Keratinocyte (primary cell): Measurements from ENCODE around the gene NFASC. TPM values are rescaled to one million over a fixed set of nuclear protein-coding genes. Genes with fewer than 3 reads are reported as not detected.

Experiments
- DNase-seq: peaks from one replicate; pipeline ENCODE4 v3.0.0-alpha.2; 2011; ENCODE audit warnings: low read depth, missing footprints, low spot score
- FAIRE-seq: peaks from 2 replicates; lab custom pipeline; 2011; peaks lifted over from hg19 to GRCh38; lab: Jason Lieb, UNC
- H2AFZ ChIP-seq: 2 replicates; pipeline ENCODE4 v1.6.0; 2012; ENCODE audit warnings: low read length, control low read depth, inconsistent platforms; ENCODE audit not compliant: control insufficient read depth
- H3K27ac ChIP-seq: 2 replicates; pipeline ENCODE4 v1.5.1; 2011; ENCODE audit warnings: low read length; ENCODE audit not compliant: control insufficient read depth, insufficient read depth
- H3K27me3 ChIP-seq: 3 replicates; pipeline ENCODE4 v1.6.0; 2011; ENCODE audit warnings: low read length; ENCODE audit not compliant: control insufficient read depth, insufficient read depth; ENCODE audit errors: extremely low read depth
- H3K36me3 ChIP-seq, 2 experiments: 2 replicates in 1 of 2; 3 replicates in 1 of 2; pipeline ENCODE4 v1.5.1; 2011; ENCODE audit warnings: low read length in 2 of 2, mild to moderate bottlenecking in 1 of 2; ENCODE audit not compliant: control insufficient read depth in 2 of 2, insufficient read depth in 2 of 2; ENCODE audit errors: extremely low read depth in 1 of 2
- H3K4me1 ChIP-seq: 3 replicates; pipeline ENCODE4 v1.5.1; 2011; ENCODE audit warnings: low read length; ENCODE audit not compliant: control insufficient read depth, insufficient read depth; ENCODE audit errors: extremely low read depth
- H3K4me2 ChIP-seq: 3 replicates; pipeline ENCODE4 v1.6.0; 2011; ENCODE audit warnings: low read depth, low read length; ENCODE audit not compliant: control insufficient read depth, insufficient read depth; ENCODE audit errors: extremely low read depth
- H3K4me3 ChIP-seq, 3 experiments: fragments of 200-600 bp in 1 of 3; sonication (generic) in 1 of 3; 2 replicates in 2 of 3; 3 replicates in 1 of 3; pipeline ENCODE4 v1.5.1; 2011 to 2016; ENCODE audit warnings: low read length in 3 of 3, mild to moderate bottlenecking in 3 of 3, control low read depth in 2 of 3, inconsistent platforms in 1 of 3, low read depth in 1 of 3, mixed read lengths in 1 of 3, mixed run types in 1 of 3, moderate library complexity in 1 of 3; ENCODE audit not compliant: control insufficient read depth in 2 of 3, insufficient read depth in 2 of 3; ENCODE audit errors: extremely low read depth in 1 of 3
- H3K79me2 ChIP-seq: 2 replicates; pipeline ENCODE4 v1.6.0; 2012; ENCODE audit warnings: low read length; ENCODE audit not compliant: control insufficient read depth, insufficient read depth
- H3K9ac ChIP-seq: 3 replicates; pipeline ENCODE4 v1.6.0; 2011; ENCODE audit warnings: low read length; ENCODE audit not compliant: control insufficient read depth, insufficient read depth; ENCODE audit errors: extremely low read depth
- H3K9me1 ChIP-seq: 3 replicates; pipeline ENCODE4 v1.6.0; 2011; ENCODE audit warnings: low read length; ENCODE audit not compliant: control insufficient read depth, insufficient read depth; ENCODE audit errors: extremely low read depth
- H3K9me3 ChIP-seq: 2 replicates; pipeline ENCODE4 v1.5.1; 2012; ENCODE audit warnings: low read depth, low read length; ENCODE audit not compliant: control insufficient read depth
- H4K20me1 ChIP-seq: 3 replicates; pipeline ENCODE4 v1.6.0; 2011; ENCODE audit warnings: low read length; ENCODE audit not compliant: control insufficient read depth, insufficient read depth; ENCODE audit errors: extremely low read depth
- EZH2 ChIP-seq: IDR thresholded peaks from one replicate; pipeline ENCODE4 v1.6.1; 2012; ENCODE audit warnings: inconsistent platforms, mild to moderate bottlenecking, low read length, moderate library complexity
- dilution Hi-C: fragments of 300-500 bp; cut with MboI; formaldehyde crosslinking; loops from one replicate; pipeline ENCODE4 v1.7.0; 2020; ENCODE audit warnings: low sequenced_read_pairs; ENCODE audit not compliant: extremely low pct_ligation_motif_present
- polyA plus RNA-seq, 5 experiments: library from polyadenylated mRNA; depleted of rRNA in 3 of 5; stranded (reverse) in 3 of 5; stranded (forward) in 1 of 5; unstranded in 1 of 5; fragments of >200 nt; gene quantifications; 1 replicate in 1 of 5; 2 replicates in 3 of 5; 3 replicates in 1 of 5; pipeline versions ENCODE4 v1.2.1 to v1.2.3, GENCODE V29; 2011 to 2012; ENCODE audit warnings: missing spikeins in 2 of 5, low read depth in 1 of 5, low replicate concordance in 1 of 5
- TF ChIP-seq, protein P1 (sequence below), 3 experiments: IDR thresholded peaks in 1 of 3; conservative IDR thresholded peaks in 1 of 3; optimal IDR thresholded peaks in 1 of 3; 2 replicates in 2 of 3; 3 replicates in 1 of 3; pipeline versions ENCODE3 to v1.5.1; 2011; ENCODE audit warnings: low read length in 3 of 3, mild to moderate bottlenecking in 3 of 3, moderate library complexity in 2 of 3, control low read depth in 1 of 3, inconsistent platforms in 1 of 3; ENCODE audit not compliant: insufficient read depth in 2 of 3; ENCODE audit errors: extremely low read depth in 1 of 3

The NFASC gene
- polyA plus RNA-seq, 1 donor (not counting 4 experiments of a cell fraction or from before 2014, with no cell fraction given), result 4.3 TPM

DNA sequence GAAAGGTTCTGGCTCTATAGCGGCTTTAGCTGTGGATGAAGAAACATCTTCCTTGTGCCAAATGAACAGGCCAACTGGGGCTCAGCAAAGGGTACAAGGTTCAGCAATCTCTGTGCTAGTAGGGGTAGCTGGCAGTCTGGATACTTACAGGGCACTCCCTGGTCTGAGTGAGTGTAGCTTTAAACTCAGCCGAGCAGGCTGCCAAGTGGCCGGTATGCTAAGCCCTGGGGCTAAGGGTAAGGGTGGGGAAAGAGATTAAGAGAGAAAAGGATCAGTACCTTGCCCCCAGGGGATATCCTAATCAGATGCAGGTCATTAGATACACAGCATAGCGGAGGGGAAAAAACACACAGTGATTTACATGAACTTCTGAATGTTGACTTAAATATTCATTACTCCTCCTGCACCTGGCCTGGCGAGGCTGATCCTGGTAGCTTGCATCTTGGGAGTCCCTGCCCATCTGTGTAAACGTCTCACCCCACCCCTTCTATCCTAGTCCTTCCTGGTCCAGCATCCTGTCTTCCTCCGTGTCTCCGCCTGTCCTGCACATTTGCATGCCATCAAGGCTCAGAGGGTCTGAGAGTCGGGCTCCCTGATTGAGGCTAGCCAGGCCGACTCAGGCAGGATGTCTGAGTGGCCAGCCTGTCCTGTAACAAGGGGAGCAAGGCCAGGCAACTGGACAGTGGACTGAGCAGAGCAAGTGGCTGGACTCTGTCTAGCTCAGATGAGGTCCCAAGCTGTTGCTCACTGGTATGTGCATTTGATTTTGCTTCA, 132.9 kb downstream of the NFASC start:
- no peak for DNase-seq
- no peaks in the 10 kb centered on the region for H3K4me1 ChIP-seq
- H3K9me1 ChIP-seq, result no peaks in the 10 kb centered on the region
- H3K27ac ChIP-seq, result no peak overlapping the region
- no peak overlapping the region for H3K4me3 ChIP-seq
- no peak overlapping the region for H3K9ac ChIP-seq
- no peak for FAIRE-seq
- dilution Hi-C loops, result no loop called here
- H3K36me3 ChIP-seq, result no peaks in the 10 kb centered on the region
- no peaks in the 10 kb centered on the region for H4K20me1 ChIP-seq
- no peak overlapping the region for H2AFZ ChIP-seq
- H3K79me2 ChIP-seq, result no peaks in the 10 kb centered on the region
- H3K27me3 ChIP-seq, result peaks cover 38% of the 10 kb centered on the region
- no peaks in the 10 kb centered on the region for H3K9me3 ChIP-seq
- TF ChIP-seq, protein P1, sequence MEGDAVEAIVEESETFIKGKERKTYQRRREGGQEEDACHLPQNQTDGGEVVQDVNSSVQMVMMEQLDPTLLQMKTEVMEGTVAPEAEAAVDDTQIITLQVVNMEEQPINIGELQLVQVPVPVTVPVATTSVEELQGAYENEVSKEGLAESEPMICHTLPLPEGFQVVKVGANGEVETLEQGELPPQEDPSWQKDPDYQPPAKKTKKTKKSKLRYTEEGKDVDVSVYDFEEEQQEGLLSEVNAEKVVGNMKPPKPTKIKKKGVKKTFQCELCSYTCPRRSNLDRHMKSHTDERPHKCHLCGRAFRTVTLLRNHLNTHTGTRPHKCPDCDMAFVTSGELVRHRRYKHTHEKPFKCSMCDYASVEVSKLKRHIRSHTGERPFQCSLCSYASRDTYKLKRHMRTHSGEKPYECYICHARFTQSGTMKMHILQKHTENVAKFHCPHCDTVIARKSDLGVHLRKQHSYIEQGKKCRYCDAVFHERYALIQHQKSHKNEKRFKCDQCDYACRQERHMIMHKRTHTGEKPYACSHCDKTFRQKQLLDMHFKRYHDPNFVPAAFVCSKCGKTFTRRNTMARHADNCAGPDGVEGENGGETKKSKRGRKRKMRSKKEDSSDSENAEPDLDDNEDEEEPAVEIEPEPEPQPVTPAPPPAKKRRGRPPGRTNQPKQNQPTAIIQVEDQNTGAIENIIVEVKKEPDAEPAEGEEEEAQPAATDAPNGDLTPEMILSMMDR (optimal IDR thresholded peaks at IDR 0.05 in 1 of 3, IDR thresholded peaks at IDR 0.05 in 1 of 3, conservative IDR thresholded peaks at IDR 0.05 in 1 of 3; ENCODE audit: extremely low read depth in 1 of 3, insufficient read depth in 2 of 3, low read length in 3 of 3), result no peak
- no peak for TF ChIP-seq EZH2
- no peak overlapping the region for H3K4me2 ChIP-seq

GRCh38 chr1:205004351-205004750, 133.7 kb downstream of the NFASC start:
- Histone ChIP-seq H3K9me1 (no peaks in the 10 kb centered on the region), H3K27me3 (peaks cover 38% of the 10 kb centered on the region), H3K9me3 (no peaks in the 10 kb centered on the region), H3K4me2 (no peak overlapping the region), H3K36me3 (no peaks in the 10 kb centered on the region), H4K20me1 (no peaks in the 10 kb centered on the region), H3K27ac (no peak overlapping the region), H3K4me1 (no peaks in the 10 kb centered on the region), H3K4me3 (no peak overlapping the region), H3K79me2 (no peaks in the 10 kb centered on the region), H2AFZ (no peak overlapping the region), H3K9ac (no peak overlapping the region)
- TF ChIP-seq, protein P1 (optimal IDR thresholded peaks at IDR 0.05 in 1 of 3, IDR thresholded peaks at IDR 0.05 in 1 of 3, conservative IDR thresholded peaks at IDR 0.05 in 1 of 3; ENCODE audit: extremely low read depth in 1 of 3, insufficient read depth in 2 of 3, low read length in 3 of 3), result no peak
- no peak for TF ChIP-seq EZH2
- DNase-seq (no peak), FAIRE-seq (no peak)
- dilution Hi-C loops, result no loop called here
